Measurements from ENCODE around the gene GOLGA8K.
"Not testable (repeated sequence)": the region's sequence is repeated elsewhere in the genome, so short reads cannot be mapped to it uniquely, and the experiment has no call there.

DNA sequence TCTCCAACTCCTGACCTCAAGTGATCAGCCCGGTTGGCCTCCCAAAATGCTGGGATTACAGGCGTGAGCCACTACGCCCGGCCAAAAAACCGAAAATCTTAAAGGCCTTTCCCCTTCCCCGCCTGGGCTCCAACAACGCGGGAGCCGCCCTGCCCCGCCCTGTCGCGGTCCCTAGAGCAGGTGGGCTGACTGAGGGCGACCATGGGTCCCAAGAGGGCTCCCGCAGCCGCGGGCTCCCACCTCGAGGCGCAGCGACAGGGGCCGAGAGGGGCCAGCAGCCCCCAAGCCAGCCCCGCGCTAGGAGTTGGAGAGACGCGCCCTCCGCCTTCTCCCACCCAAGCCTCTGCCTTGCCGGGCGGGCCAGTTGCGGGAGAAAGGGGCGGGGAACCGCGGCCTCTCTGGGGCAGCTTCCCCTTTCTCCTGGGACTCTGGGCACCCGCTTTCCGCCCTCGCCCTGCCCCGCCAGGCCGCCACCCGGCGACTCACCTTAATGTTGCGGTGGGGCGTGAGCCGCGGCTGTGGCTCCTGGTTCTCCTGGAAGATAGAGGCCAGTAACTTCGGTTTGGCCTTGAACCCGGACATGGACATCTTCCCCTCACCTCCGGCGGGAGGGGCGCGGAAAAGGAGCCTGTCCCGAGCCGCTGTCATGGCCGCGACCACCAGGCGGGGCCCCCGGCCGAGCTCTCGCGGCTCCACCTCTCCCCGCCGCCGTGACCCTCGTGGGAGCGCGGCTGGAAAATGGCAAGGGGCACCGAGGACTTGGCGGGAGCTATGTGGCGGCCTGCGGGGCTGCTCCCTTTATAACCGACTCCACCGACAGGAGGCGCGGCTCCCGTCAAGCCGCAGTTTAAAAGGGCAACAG is 31.2 kb upstream of the GOLGA8K start:
- TF ChIP-seq BHLHE40 (IDR thresholded peaks at IDR 0.05; ENCODE audit: borderline replicate concordance); ARNT (IDR thresholded peaks at IDR 0.05); ELF4 (IDR thresholded peaks at IDR 0.05); FOXM1 (IDR thresholded peaks at IDR 0.05; ENCODE audit: borderline replicate concordance); SP1 (IDR thresholded peaks at IDR 0.05); HDGF (IDR thresholded peaks at IDR 0.05; ENCODE audit: borderline replicate concordance); TARDBP (IDR thresholded peaks at IDR 0.05); SUZ12 (IDR thresholded peaks at IDR 0.05); FOXK2 (IDR thresholded peaks at IDR 0.05); L3MBTL2 (conservative IDR thresholded peaks at IDR 0.05); CTBP1 (IDR thresholded peaks at IDR 0.05; ENCODE audit: borderline replicate concordance); FOXA1 (IDR thresholded peaks at IDR 0.05); NFRKB (IDR thresholded peaks at IDR 0.05): not testable (repeated sequence)

Data from HEK293T (cell line).